Measurements from ENCODE around the gene COL12A1. TPM values are rescaled to one million over a fixed set of nuclear protein-coding genes. Genes with fewer than 3 reads are reported as not detected.

The COL12A1 gene
- total and polyA plus RNA-seq, 9 donors, result 134 to 277 (median 168) TPM

DNA sequence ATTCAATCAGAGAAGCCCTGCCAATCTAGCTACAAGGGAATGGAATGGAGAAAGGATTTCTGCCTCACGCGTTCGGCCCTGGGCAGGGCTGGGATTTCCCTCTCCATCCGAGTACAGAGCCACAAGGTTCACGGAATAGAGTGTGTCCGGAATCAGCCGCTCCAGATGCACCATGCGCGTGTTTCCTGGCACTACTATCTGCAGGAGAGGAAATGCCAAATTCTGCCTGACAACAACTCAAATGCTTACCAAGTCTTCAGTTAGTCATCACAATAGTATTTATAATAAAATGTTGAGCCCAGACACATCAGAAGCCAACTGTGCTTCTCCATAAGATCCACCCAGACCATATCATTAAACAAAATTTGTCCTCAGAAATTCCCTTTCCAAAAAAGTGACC, 75.1 kb downstream of the COL12A1 start:
- intact Hi-C loops (cut with DNase I), result no loop called here
- peak overlapping the region in 1 of 2 donors; percentile 71 for H3K27ac ChIP-seq
- DNase-seq, result peak; percentile 36 to 61 (median 50)
- H3K36me3 ChIP-seq, result no peaks in the 10 kb centered on the region
- no peak overlapping the region for H3K4me3 ChIP-seq
- WGBS, 3 donors, result 19 to 64% (median 20%) methylated on average over 9 of the region's 9 CpGs
- peaks cover 4% of the 10 kb centered on the region for H3K4me1 ChIP-seq (ENCODE audit: insufficient read depth)
- TF ChIP-seq EP300 (IDR thresholded peaks at IDR 0.05) (no peak), POLR2A (IDR thresholded peaks at IDR 0.05) (no peak)
- TF ChIP-seq, protein P1, sequence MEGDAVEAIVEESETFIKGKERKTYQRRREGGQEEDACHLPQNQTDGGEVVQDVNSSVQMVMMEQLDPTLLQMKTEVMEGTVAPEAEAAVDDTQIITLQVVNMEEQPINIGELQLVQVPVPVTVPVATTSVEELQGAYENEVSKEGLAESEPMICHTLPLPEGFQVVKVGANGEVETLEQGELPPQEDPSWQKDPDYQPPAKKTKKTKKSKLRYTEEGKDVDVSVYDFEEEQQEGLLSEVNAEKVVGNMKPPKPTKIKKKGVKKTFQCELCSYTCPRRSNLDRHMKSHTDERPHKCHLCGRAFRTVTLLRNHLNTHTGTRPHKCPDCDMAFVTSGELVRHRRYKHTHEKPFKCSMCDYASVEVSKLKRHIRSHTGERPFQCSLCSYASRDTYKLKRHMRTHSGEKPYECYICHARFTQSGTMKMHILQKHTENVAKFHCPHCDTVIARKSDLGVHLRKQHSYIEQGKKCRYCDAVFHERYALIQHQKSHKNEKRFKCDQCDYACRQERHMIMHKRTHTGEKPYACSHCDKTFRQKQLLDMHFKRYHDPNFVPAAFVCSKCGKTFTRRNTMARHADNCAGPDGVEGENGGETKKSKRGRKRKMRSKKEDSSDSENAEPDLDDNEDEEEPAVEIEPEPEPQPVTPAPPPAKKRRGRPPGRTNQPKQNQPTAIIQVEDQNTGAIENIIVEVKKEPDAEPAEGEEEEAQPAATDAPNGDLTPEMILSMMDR (IDR thresholded peaks at IDR 0.05), result no peak
- H3K27me3 ChIP-seq, result no peaks in the 10 kb centered on the region
- H3K9me3 ChIP-seq, result no peaks in the 10 kb centered on the region

DNA sequence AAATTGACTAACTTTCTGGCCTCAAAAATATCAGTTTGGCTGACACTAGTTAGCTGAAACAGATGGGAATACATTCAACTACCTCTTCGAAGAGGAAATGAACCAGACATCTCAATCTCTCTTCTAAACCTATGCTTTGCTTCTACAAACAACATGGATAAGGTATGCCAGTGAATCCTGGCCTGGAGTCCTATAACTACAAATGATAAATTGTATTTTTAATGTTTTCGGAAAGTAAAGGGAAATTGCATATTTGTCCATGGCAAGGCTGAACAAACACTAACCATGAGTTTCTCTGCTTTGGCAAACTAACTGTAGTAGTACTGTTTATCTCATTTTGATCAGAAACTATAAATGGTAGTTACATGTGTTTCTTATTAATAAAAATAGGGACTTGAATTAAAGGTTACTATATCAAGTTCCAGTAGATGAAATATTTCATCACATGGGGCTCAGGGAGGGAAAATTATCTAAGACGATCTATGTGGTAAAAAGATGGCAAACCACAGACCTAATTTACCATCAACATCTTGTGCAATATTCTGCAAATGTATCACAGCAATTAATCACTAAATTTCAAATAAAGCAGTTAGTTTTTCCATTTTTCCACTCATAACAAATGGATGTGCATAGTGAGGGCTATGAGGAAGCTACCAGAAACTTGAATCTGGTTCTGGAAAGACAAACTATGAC, 76.8 kb downstream of the COL12A1 start:
- Histone ChIP-seq H3K4me1 (ENCODE audit: insufficient read depth) (peaks cover 4% of the 10 kb centered on the region), H3K27me3 (no peaks in the 10 kb centered on the region), H3K9me3 (no peaks in the 10 kb centered on the region), H3K4me3 (no peak overlapping the region), H3K27ac (no peak overlapping the region), H3K36me3 (no peaks in the 10 kb centered on the region)
- TF ChIP-seq, protein P1 (IDR thresholded peaks at IDR 0.05), result no peak
- TF ChIP-seq EP300 (IDR thresholded peaks at IDR 0.05) (no peak), POLR2A (IDR thresholded peaks at IDR 0.05) (no peak)
- WGBS, 3 donors, result 53 to 77% (median 61%) methylated on average over 3 of the region's 3 CpGs
- no peak for DNase-seq
- intact Hi-C loops (cut with DNase I), result no loop called here

DNA sequence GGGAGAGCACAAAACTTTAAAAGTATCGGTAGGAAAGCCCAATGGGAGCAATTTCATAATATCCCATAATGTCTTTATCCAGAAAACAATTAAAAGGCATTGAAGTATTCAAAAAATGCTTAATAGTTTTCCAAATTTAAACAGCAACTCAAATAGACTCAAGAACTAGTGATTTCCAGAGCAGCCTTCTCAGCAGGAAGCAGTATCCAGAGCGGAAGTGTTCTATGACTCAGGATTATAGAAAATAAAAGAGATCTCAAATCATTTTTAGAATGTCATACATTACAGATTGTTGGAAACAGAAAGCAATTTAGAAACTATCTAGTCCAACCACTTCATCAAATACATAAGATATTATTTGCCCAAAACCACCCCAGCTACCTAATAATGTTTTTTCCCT, 79.3 kb downstream of the COL12A1 start:
- 61 to 72% (median 72%) methylated on average over 2 of the region's 2 CpGs for WGBS, 3 donors
- TF ChIP-seq, protein P1 (IDR thresholded peaks at IDR 0.05), result no peak
- Histone ChIP-seq H3K27me3 (no peaks in the 10 kb centered on the region), H3K27ac (no peak overlapping the region), H3K4me3 (no peak overlapping the region), H3K9me3 (no peaks in the 10 kb centered on the region), H3K36me3 (no peaks in the 10 kb centered on the region), H3K4me1 (ENCODE audit: insufficient read depth) (peaks cover 4% of the 10 kb centered on the region)
- intact Hi-C loops (cut with DNase I), result no loop called here
- no peak for DNase-seq

DNA sequence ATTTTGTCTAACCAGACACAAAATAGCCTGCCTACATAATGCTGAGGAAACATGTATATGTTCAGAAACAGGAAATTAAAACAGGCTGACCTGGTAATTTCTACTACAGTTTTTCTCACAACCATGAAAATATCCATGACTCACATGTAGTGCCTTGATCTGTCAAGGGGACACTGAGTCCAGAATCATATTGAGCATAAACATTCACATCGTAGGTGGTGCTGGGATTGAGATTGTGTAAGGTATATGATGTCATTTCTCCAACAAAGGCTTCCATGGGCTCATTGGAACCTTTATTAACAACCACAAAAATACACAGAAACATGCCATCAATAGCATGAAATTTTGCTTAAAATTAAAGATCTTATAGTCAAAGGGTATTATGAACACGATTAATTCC, 80.9 kb downstream of the COL12A1 start:
- TF ChIP-seq, protein P1 (IDR thresholded peaks at IDR 0.05), result no peak
- TF ChIP-seq POLR2A (IDR thresholded peaks at IDR 0.05), result no peak
- no peak for TF ChIP-seq EP300 (IDR thresholded peaks at IDR 0.05)
- DNase-seq, result no peak
- Histone ChIP-seq H3K27ac (no peak overlapping the region), H3K36me3 (no peaks in the 10 kb centered on the region), H3K27me3 (no peaks in the 10 kb centered on the region), H3K9me3 (no peaks in the 10 kb centered on the region), H3K4me3 (no peak overlapping the region), H3K4me1 (ENCODE audit: insufficient read depth) (peaks cover 1% of the 10 kb centered on the region)
- 93 to 99% (median 97%) methylated on average over 2 of the region's 2 CpGs for WGBS, 3 donors
- intact Hi-C loops (cut with DNase I), result no loop called here
